ENCODE measurements around the gene PNPLA4.
A peak's percentile ranks its signal among the peaks of the same experiment; 100 is the strongest.

Gene PNPLA4

GRCh38 chrX:7934026-7934425 lies 6.8 kb upstream of the PNPLA4 start:
- FAIRE-seq (no peak), DNase-seq (ENCODE audit: insufficient read length) (no peak)
- TF ChIP-seq TAF1 (IDR thresholded peaks at IDR 0.05; ENCODE audit: borderline replicate concordance, low read depth, low read length) (no peak), POLR2A (IDR thresholded peaks at IDR 0.05; ENCODE audit: low read depth, low read length) (no peak), POLR2AphosphoS5 (IDR thresholded peaks at IDR 0.05; ENCODE audit: low read depth, low read length) (no peak)

- TF ChIP-seq POLR2AphosphoS5 (IDR thresholded peaks at IDR 0.05; ENCODE audit: low read depth, low read length): no peak
- TF ChIP-seq POLR2A (IDR thresholded peaks at IDR 0.05; ENCODE audit: low read depth, low read length): no peak
- no peak for TF ChIP-seq TAF1 (IDR thresholded peaks at IDR 0.05; ENCODE audit: borderline replicate concordance, low read depth, low read length)
- DNase-seq (ENCODE audit: insufficient read length): peak; percentile 54
- no peak for FAIRE-seq
Measured at GRCh38 chrX:7926914-7927258, 327 bp downstream of the PNPLA4 start.

- DNase-seq (ENCODE audit: insufficient read length) (no peak), FAIRE-seq (no peak)
- no peak for TF ChIP-seq TAF1 (IDR thresholded peaks at IDR 0.05; ENCODE audit: borderline replicate concordance, low read depth, low read length)
- no peak for TF ChIP-seq POLR2A (IDR thresholded peaks at IDR 0.05; ENCODE audit: low read depth, low read length)
- TF ChIP-seq POLR2AphosphoS5 (IDR thresholded peaks at IDR 0.05; ENCODE audit: low read depth, low read length): no peak
Measured at GRCh38 chrX:7926501-7926900, 712 bp downstream of the PNPLA4 start.

GRCh38 chrX:7925867-7926472 lies 1.2 kb downstream of the PNPLA4 start:
- FAIRE-seq (peak; percentile 100), DNase-seq (ENCODE audit: insufficient read length) (peak; percentile 19)
- TF ChIP-seq POLR2A (IDR thresholded peaks at IDR 0.05; ENCODE audit: low read depth, low read length) (no peak), TAF1 (IDR thresholded peaks at IDR 0.05; ENCODE audit: borderline replicate concordance, low read depth, low read length) (no peak), POLR2AphosphoS5 (IDR thresholded peaks at IDR 0.05; ENCODE audit: low read depth, low read length) (no peak)

- TF ChIP-seq POLR2AphosphoS5 (IDR thresholded peaks at IDR 0.05; ENCODE audit: low read depth, low read length): no peak
- TF ChIP-seq TAF1 (IDR thresholded peaks at IDR 0.05; ENCODE audit: borderline replicate concordance, low read depth, low read length): no peak
- TF ChIP-seq POLR2A (IDR thresholded peaks at IDR 0.05; ENCODE audit: low read depth, low read length): no peak
- DNase-seq (ENCODE audit: insufficient read length) (no peak), FAIRE-seq (no peak)
Measured at GRCh38 chrX:7921750-7922149, 5.5 kb downstream of the PNPLA4 start.

GRCh38 chrX:7908821-7909220 lies 18.4 kb downstream of the PNPLA4 start:
- DNase-seq (ENCODE audit: insufficient read length): no peak
- FAIRE-seq: no peak
- TF ChIP-seq POLR2A (IDR thresholded peaks at IDR 0.05; ENCODE audit: low read depth, low read length): no peak
- TF ChIP-seq POLR2AphosphoS5 (IDR thresholded peaks at IDR 0.05; ENCODE audit: low read depth, low read length): no peak

- TF ChIP-seq TAF1 (IDR thresholded peaks at IDR 0.05; ENCODE audit: borderline replicate concordance, low read depth, low read length): no peak
- DNase-seq (ENCODE audit: insufficient read length) (no peak), FAIRE-seq (no peak)
Measured at GRCh38 chrX:7904562-7904961, 22.7 kb downstream of the PNPLA4 start.

- no peak for TF ChIP-seq TAF1 (IDR thresholded peaks at IDR 0.05; ENCODE audit: borderline replicate concordance, low read depth, low read length)
- TF ChIP-seq POLR2AphosphoS5 (IDR thresholded peaks at IDR 0.05; ENCODE audit: low read depth, low read length): no peak
- no peak for TF ChIP-seq POLR2A (IDR thresholded peaks at IDR 0.05; ENCODE audit: low read depth, low read length)
- FAIRE-seq (no peak), DNase-seq (ENCODE audit: insufficient read length) (no peak)
Measured at GRCh38 chrX:7891928-7892327, 35.3 kb downstream of the PNPLA4 start.

GRCh38 chrX:7889680-7890079 lies 37.5 kb downstream of the PNPLA4 start:
- FAIRE-seq: no peak
- DNase-seq (ENCODE audit: insufficient read length): no peak
- TF ChIP-seq POLR2AphosphoS5 (IDR thresholded peaks at IDR 0.05; ENCODE audit: low read depth, low read length) (no peak), TAF1 (IDR thresholded peaks at IDR 0.05; ENCODE audit: borderline replicate concordance, low read depth, low read length) (no peak), POLR2A (IDR thresholded peaks at IDR 0.05; ENCODE audit: low read depth, low read length) (no peak)

GRCh38 chrX:7889135-7889534 lies 38.1 kb downstream of the PNPLA4 start:
- FAIRE-seq (no peak), DNase-seq (ENCODE audit: insufficient read length) (no peak)
- TF ChIP-seq POLR2AphosphoS5 (IDR thresholded peaks at IDR 0.05; ENCODE audit: low read depth, low read length) (no peak), POLR2A (IDR thresholded peaks at IDR 0.05; ENCODE audit: low read depth, low read length) (no peak), TAF1 (IDR thresholded peaks at IDR 0.05; ENCODE audit: borderline replicate concordance, low read depth, low read length) (no peak)

- DNase-seq (ENCODE audit: insufficient read length) (no peak), FAIRE-seq (no peak)
- TF ChIP-seq POLR2AphosphoS5 (IDR thresholded peaks at IDR 0.05; ENCODE audit: low read depth, low read length) (no peak), TAF1 (IDR thresholded peaks at IDR 0.05; ENCODE audit: borderline replicate concordance, low read depth, low read length) (no peak), POLR2A (IDR thresholded peaks at IDR 0.05; ENCODE audit: low read depth, low read length) (no peak)
Measured at GRCh38 chrX:7876957-7877356, 50.3 kb downstream of the PNPLA4 start.

- DNase-seq (ENCODE audit: insufficient read length): no peak
- FAIRE-seq: no peak
- no peak for TF ChIP-seq TAF1 (IDR thresholded peaks at IDR 0.05; ENCODE audit: borderline replicate concordance, low read depth, low read length)
- no peak for TF ChIP-seq POLR2A (IDR thresholded peaks at IDR 0.05; ENCODE audit: low read depth, low read length)
- TF ChIP-seq POLR2AphosphoS5 (IDR thresholded peaks at IDR 0.05; ENCODE audit: low read depth, low read length): no peak
Measured at GRCh38 chrX:7872042-7872441, 55.2 kb downstream of the PNPLA4 start.

GRCh38 chrX:7852166-7852565 lies 75.0 kb downstream of the PNPLA4 start:
- DNase-seq (ENCODE audit: insufficient read length) (no peak), FAIRE-seq (no peak)
- no peak for TF ChIP-seq POLR2AphosphoS5 (IDR thresholded peaks at IDR 0.05; ENCODE audit: low read depth, low read length)

Data from GM12892 (cell line).